ENCODE measurements around the gene NXF1.

DNA sequence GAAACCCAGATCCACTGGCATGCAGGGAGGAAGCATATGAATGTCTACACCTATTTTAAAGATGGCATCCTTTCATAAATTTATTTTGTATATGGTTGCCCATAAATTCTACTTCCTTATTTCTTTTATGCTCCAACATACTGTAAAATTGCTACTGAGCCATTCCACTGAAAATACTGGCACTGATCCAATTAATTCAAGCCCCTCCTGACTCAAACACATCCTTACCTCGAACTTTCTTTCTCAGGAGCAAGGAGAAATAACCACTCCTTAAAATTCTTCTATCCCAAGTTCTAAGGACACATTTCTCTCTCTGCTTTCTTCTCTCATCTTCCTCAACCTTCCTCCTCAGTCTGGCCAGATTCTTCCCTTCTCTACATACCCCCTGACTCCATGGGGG lies 5.5 kb upstream of the NXF1 start:
- TF ChIP-seq, protein P1, sequence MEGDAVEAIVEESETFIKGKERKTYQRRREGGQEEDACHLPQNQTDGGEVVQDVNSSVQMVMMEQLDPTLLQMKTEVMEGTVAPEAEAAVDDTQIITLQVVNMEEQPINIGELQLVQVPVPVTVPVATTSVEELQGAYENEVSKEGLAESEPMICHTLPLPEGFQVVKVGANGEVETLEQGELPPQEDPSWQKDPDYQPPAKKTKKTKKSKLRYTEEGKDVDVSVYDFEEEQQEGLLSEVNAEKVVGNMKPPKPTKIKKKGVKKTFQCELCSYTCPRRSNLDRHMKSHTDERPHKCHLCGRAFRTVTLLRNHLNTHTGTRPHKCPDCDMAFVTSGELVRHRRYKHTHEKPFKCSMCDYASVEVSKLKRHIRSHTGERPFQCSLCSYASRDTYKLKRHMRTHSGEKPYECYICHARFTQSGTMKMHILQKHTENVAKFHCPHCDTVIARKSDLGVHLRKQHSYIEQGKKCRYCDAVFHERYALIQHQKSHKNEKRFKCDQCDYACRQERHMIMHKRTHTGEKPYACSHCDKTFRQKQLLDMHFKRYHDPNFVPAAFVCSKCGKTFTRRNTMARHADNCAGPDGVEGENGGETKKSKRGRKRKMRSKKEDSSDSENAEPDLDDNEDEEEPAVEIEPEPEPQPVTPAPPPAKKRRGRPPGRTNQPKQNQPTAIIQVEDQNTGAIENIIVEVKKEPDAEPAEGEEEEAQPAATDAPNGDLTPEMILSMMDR (IDR thresholded peaks at IDR 0.05): no peak
- TF ChIP-seq POLR2AphosphoS5 (IDR thresholded peaks at IDR 0.05): no peak
- TF ChIP-seq POLR2A (IDR thresholded peaks at IDR 0.05): no peak
